ENCODE results near the gene ALK.

ALK gene

GRCh38 chr2:29412197-29412925 lies 509.0 kb downstream of the ALK start:
- H3K4me3 ChIP-seq (ENCODE audit: low read depth, low read length): no peak overlapping the region
- no peak for DNase-seq (ENCODE audit: low read depth)
- TF ChIP-seq CTCF (IDR thresholded peaks at IDR 0.05; ENCODE audit: control insufficient read depth, extremely low read depth, insufficient read depth): no peak

- no peak for DNase-seq (ENCODE audit: low read depth)
- H3K4me3 ChIP-seq (ENCODE audit: low read depth, low read length): no peak overlapping the region
- no peak for TF ChIP-seq CTCF (IDR thresholded peaks at IDR 0.05; ENCODE audit: control insufficient read depth, extremely low read depth, insufficient read depth)
Measured at GRCh38 chr2:29405707-29406106, 515.7 kb downstream of the ALK start.

GRCh38 chr2:29405266-29405665 lies 516.1 kb downstream of the ALK start:
- no peak for DNase-seq (ENCODE audit: low read depth)
- TF ChIP-seq CTCF (IDR thresholded peaks at IDR 0.05; ENCODE audit: control insufficient read depth, extremely low read depth, insufficient read depth): no peak
- H3K4me3 ChIP-seq (ENCODE audit: low read depth, low read length): no peak overlapping the region

- no peak for TF ChIP-seq CTCF (IDR thresholded peaks at IDR 0.05; ENCODE audit: control insufficient read depth, extremely low read depth, insufficient read depth)
- no peak overlapping the region for H3K4me3 ChIP-seq (ENCODE audit: low read depth, low read length)
- no peak for DNase-seq (ENCODE audit: low read depth)
Measured at GRCh38 chr2:29401994-29402393, 519.4 kb downstream of the ALK start.

GRCh38 chr2:29400930-29401653 lies 520.3 kb downstream of the ALK start:
- no peak for TF ChIP-seq CTCF (IDR thresholded peaks at IDR 0.05; ENCODE audit: control insufficient read depth, extremely low read depth, insufficient read depth)
- H3K4me3 ChIP-seq (ENCODE audit: low read depth, low read length): no peak overlapping the region
- no peak for DNase-seq (ENCODE audit: low read depth)

GRCh38 chr2:29398384-29399237 lies 522.8 kb downstream of the ALK start:
- no peak for DNase-seq (ENCODE audit: low read depth)
- TF ChIP-seq CTCF (IDR thresholded peaks at IDR 0.05; ENCODE audit: control insufficient read depth, extremely low read depth, insufficient read depth): no peak
- no peak overlapping the region for H3K4me3 ChIP-seq (ENCODE audit: low read depth, low read length)
